K562 (cell line): ENCODE data around the gene COX6A1. TPM values are rescaled to one million over a fixed set of nuclear protein-coding genes. Genes with fewer than 3 reads are reported as not detected.
A peak's percentile ranks its signal among the peaks of the same experiment; 100 is the strongest.

ENCODE experiments used
- ATAC-seq: fragments of 200-7000 bp; cut with Tn5 transposase; 3 replicates; pipeline ENCODE4 v1.9.1; 2020; ENCODE audit warnings: moderate library complexity
- BruUV-seq: library from RNA; stranded (reverse); fragments of 400-500 nt; replicated peaks from 2 replicates; lab custom pipeline; 2021; lab: Mats Ljungman, UMichigan
- CTCF ChIA-PET: fragments of 300-600 bp; formaldehyde crosslinking; extraction: SDS; loops from one replicate; lab custom pipeline; 2021; ENCODE audit warnings: low intra/inter-chr PET ratio; lab: Yijun Ruan, JAX
- POLR2A ChIA-PET: fragments of 300-600, 350-650 bp; sonication (Branson Sonifier 250); formaldehyde crosslinking; extraction: SDS; loops from one replicate; lab custom pipeline; 2021; ENCODE audit warnings: antibody characterized with exemption, inconsistent platforms; lab: Yijun Ruan, JAX
- DNase-seq, 4 experiments: peaks; one replicate each; pipeline versions ENCODE4 v3.0.0 to v3.0.0-alpha.2; 2011 to 2018; ENCODE audit warnings: low spot score in 3 of 4, mixed read lengths in 3 of 4; ENCODE audit errors: extremely low read depth in 1 of 4
- FAIRE-seq: peaks from 2 replicates; lab custom pipeline; 2011; peaks lifted over from hg19 to GRCh38; lab: Jason Lieb, UNC
- H2AFZ ChIP-seq: 2 replicates; pipeline ENCODE4 v1.6.0; 2011; ENCODE audit warnings: low read depth, low read length, control low read depth, inconsistent platforms
- H3K27ac ChIP-seq: fragments of 200-600 bp; 3 replicates; pipeline ENCODE4 v1.8.0; 2011; ENCODE audit warnings: low read depth, mild to moderate bottlenecking, control low read depth, inconsistent platforms, low read length, moderate library complexity, mixed read lengths; ENCODE audit errors: extremely low read depth
- H3K27me3 ChIP-seq, 2 experiments: fragments of 300-600 bp in 1 of 2; 2 replicates in 1 of 2; 3 replicates in 1 of 2; pipeline versions ENCODE4 v1.6.0 to v1.8.0; 2011; ENCODE audit warnings: inconsistent platforms in 2 of 2, low read length in 2 of 2, mild to moderate bottlenecking in 1 of 2, mixed read lengths in 1 of 2, moderate library complexity in 1 of 2; ENCODE audit not compliant: control insufficient read depth in 2 of 2, insufficient read depth in 2 of 2
- H3K36me3 ChIP-seq: fragments of 300-600 bp; 3 replicates; pipeline ENCODE4 v1.8.0; 2011; ENCODE audit warnings: mild to moderate bottlenecking, low read length, inconsistent platforms; ENCODE audit not compliant: control insufficient read depth, insufficient read depth
- H3K4me1 ChIP-seq, 2 experiments: fragments of 200-600 bp in 1 of 2; replicated peaks in 1 of 2; 2 replicates in 1 of 2; 3 replicates in 1 of 2; pipeline versions ENCODE4 v1.5.1 to v1.8.0; 2011; ENCODE audit warnings: inconsistent platforms in 2 of 2, low read length in 2 of 2, mild to moderate bottlenecking in 1 of 2, mixed read lengths in 1 of 2, moderate library complexity in 1 of 2; ENCODE audit not compliant: control insufficient read depth in 2 of 2, insufficient read depth in 2 of 2
- H3K4me2 ChIP-seq: 2 replicates; pipeline ENCODE4 v1.6.1; 2011; ENCODE audit warnings: low read length, control low read depth, inconsistent platforms, mixed read lengths; ENCODE audit not compliant: insufficient read depth
- H3K4me3 ChIP-seq: fragments of 200-600 bp; sonication (generic), shearing (Covaris generic); 2 replicates; pipeline ENCODE4 v1.5.1; 2016; ENCODE audit warnings: control low read depth, inconsistent platforms
- H3K79me2 ChIP-seq: fragments of 200-600 bp; 3 replicates; pipeline ENCODE4 v1.8.0; 2011; ENCODE audit warnings: low read length, inconsistent platforms; ENCODE audit not compliant: control insufficient read depth, insufficient read depth
- H3K9ac ChIP-seq, 2 experiments: 2 replicates each; pipeline versions ENCODE4 v1.6.0 to v1.6.1; 2011; ENCODE audit warnings: low read depth in 2 of 2, low read length in 2 of 2, control low read depth in 1 of 2, inconsistent platforms in 1 of 2, mild to moderate bottlenecking in 1 of 2, mixed read lengths in 1 of 2; ENCODE audit not compliant: insufficient read depth in 1 of 2
- H3K9me1 ChIP-seq: one replicate; pipeline ENCODE4 v1.6.0; 2011; ENCODE audit warnings: inconsistent platforms, mild to moderate bottlenecking, low read length, moderate library complexity; ENCODE audit not compliant: control insufficient read depth, insufficient read depth
- H3K9me3 ChIP-seq: replicated peaks from 2 replicates; pipeline ENCODE4 v1.5.1; 2011; ENCODE audit warnings: low read depth, low read length, inconsistent platforms; ENCODE audit not compliant: control insufficient read depth, insufficient read depth
- H4K20me1 ChIP-seq: replicated peaks from 2 replicates; pipeline ENCODE4 v1.6.1; 2011; ENCODE audit warnings: low read length, inconsistent platforms, mixed read lengths; ENCODE audit not compliant: control insufficient read depth, insufficient read depth
- ELF4 ChIP-seq: fragments of 450-650 bp; formaldehyde crosslinking; IDR thresholded peaks from 2 replicates; pipeline ENCODE4 v1.4.0; 2022; ENCODE audit warnings: missing genetic modification characterization
- MYC ChIP-seq, 2 experiments: fragments of 250-450 bp in 1 of 2; sonication (Bioruptor Pico) in 1 of 2; IDR thresholded peaks; 2 replicates each; pipeline versions ENCODE4 v1.5.1 to v1.6.1; 2012 to 2021; ENCODE audit warnings: low read depth in 2 of 2, borderline replicate concordance in 1 of 2, improper control_type of control experiment in 1 of 2, low read length in 1 of 2, mild to moderate bottlenecking in 1 of 2, moderate library complexity in 1 of 2
- POLR2AphosphoS2 ChIP-seq: IDR thresholded peaks from 2 replicates; pipeline ENCODE4 v1.6.1; 2012; ENCODE audit warnings: low read length, improper control_type of control experiment
- RBBP5 ChIP-seq: fragments of 200-600 bp; sonication (generic); IDR thresholded peaks from 2 replicates; pipeline ENCODE4 v1.6.1; 2012; ENCODE audit warnings: borderline replicate concordance, mild to moderate bottlenecking, low read length, control low read depth, inconsistent platforms; ENCODE audit not compliant: insufficient read depth, poor library complexity, severe bottlenecking
- SPI1 ChIP-seq: IDR thresholded peaks from 2 replicates; pipeline ENCODE4 v1.6.1; 2011; ENCODE audit warnings: low read depth, low read length, control low read depth, borderline replicate concordance
- TCF3 ChIP-seq: sonication (generic); formaldehyde crosslinking; IDR thresholded peaks from 2 replicates; pipeline ENCODE4 v1.4.0; 2020; ENCODE audit warnings: mild to moderate bottlenecking, missing genetic modification reagents
- ZNF197 ChIP-seq: fragments of 200-800 bp; sonication (Bioruptor generic); IDR thresholded peaks from 2 replicates; pipeline ENCODE4 v1.6.1; 2016; ENCODE audit warnings: low read depth, missing genetic modification characterization, missing compliant biosample characterization
- ZNF24 ChIP-seq: fragments of 450-650 bp; IDR thresholded peaks from 2 replicates; pipeline ENCODE4 v1.6.1; 2016
- ZNF324 ChIP-seq: fragments of 250-450 bp; sonication (Bioruptor Pico); IDR thresholded peaks from 2 replicates; pipeline ENCODE4 v1.4.0; 2020; ENCODE audit warnings: mild to moderate bottlenecking
- WGBS: fragments of 100-300 bp; shearing (Covaris generic); methylation state at CpG from one replicate; pipeline ENCODE4 v1.1.6; 2016; ENCODE audit warnings: low coverage, mixed read lengths; ENCODE audit not compliant: insufficient coverage; ENCODE audit errors: missing lambda C conversion rate; 5-methylcytosine and 5-hydroxymethylcytosine counted together
- in situ Hi-C: fragments of 300-500 bp; cut with MboI; formaldehyde crosslinking; loops from 4 replicates; pipeline ENCODE4 v1.15.0; 2018; ENCODE audit warnings: inconsistent platforms, mixed read lengths
- intact Hi-C: fragments of 100-400 bp; cut with micrococcal nuclease; formaldehyde crosslinking; loops from 2 replicates; pipeline ENCODE4 v1.14.2; 2022
- polyA plus RNA-seq, 8 experiments: library from polyadenylated mRNA; depleted of rRNA in 4 of 8; stranded (reverse) in 5 of 8; unstranded in 3 of 8; fragments of >200 nt; fragmentation: Nextera tagmentation in 2 of 8; fragmentation: Illumina TruSeq in 1 of 8; extraction: Ambion mirVana in 2 of 8; extraction: Trizol in 1 of 8; gene quantifications; 2 replicates each; pipeline versions ENCODE4 v1.2.1 to v1.2.3, GENCODE V29; 2011 to 2014; ENCODE audit warnings: inconsistent platforms in 1 of 8, missing spikeins in 1 of 8
- total RNA-seq, 7 experiments: library from RNA; depleted of rRNA in 6 of 7; stranded (reverse); fragments of >200 nt in 6 of 7; fragmentation: Illumina TruSeq in 2 of 7; extraction: Trizol in 2 of 7; gene quantifications; 2 replicates each; pipeline versions ENCODE4 v1.2.1 to v1.2.3, GENCODE V29; 2011 to 2021; ENCODE audit warnings: low replicate concordance in 1 of 7
- TF ChIP-seq, protein P1 (sequence below): fragments of 450-650 bp; IDR thresholded peaks from 2 replicates; pipeline ENCODE4 v1.6.1; 2017; ENCODE audit warnings: antibody characterized with exemption, mild to moderate bottlenecking
- TF ChIP-seq, protein P2 (sequence below): fragments of 250-450 bp; sonication (Bioruptor Pico); IDR thresholded peaks from 2 replicates; pipeline ENCODE4 v1.8.0; 2022; ENCODE audit warnings: inconsistent platforms, mild to moderate bottlenecking, moderate library complexity, borderline replicate concordance

The COX6A1 gene
- total and polyA plus RNA-seq, 9 of the 15 experiments (the other 6 are each of a cell fraction or from before 2014, with no cell fraction given), result 414 to 4,142 (median 931) TPM

DNA sequence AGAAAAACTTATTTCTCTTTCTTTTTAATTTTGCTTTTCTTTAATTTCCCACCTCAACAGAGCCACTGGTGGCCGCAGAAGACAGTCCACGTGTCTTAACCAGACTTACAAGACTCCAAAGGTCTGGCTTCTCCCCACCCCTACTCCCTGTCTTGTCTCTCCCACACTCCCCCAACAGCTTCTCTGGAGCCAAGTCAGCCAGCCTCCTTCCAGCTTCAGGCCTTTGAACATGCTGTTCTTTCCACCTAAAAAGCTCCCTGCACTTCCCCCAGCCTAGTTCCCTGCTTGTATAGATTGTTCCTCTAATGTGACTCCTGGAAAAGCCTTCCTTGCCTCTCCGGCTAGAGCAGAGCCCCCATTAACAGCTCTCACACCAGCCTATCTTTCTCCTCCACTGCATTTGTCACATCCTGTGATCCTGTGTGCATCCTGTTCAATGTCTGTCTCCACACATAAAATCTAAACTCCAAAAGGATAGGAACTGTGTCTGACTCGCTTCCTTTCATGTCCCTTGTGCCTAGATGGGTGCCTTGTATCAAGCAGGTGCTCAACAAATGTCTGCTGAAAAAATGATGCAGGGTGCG lies 50.2 kb downstream of the COX6A1 start:
- WGBS, result 28% methylated on average over 4 of the region's 5 CpGs

More for the DNA sequence above, 50.2 kb downstream of the COX6A1 start:
- no peak overlapping the region for H3K4me3 ChIP-seq
- in situ Hi-C loops, result no loop called here
- H3K4me1 ChIP-seq, result peaks cover 15 to 26% of the 10 kb centered on the region in 2 experiments; a peak in 4 of 5 replicates
- DNase-seq (peak; percentile 37 to 58 (median 50)), ATAC-seq (peak; percentile 73), FAIRE-seq (peak; percentile 35)
- no TSS peak for BruUV-seq
- H2AFZ ChIP-seq, result peak overlapping the region; percentile 14; the same call in 1 of the 2 replicates
- CTCF ChIA-PET, result no interaction called here
- POLR2A ChIA-PET, result interaction anchor here (0.6 to 2.5 kb wide), 11 partner anchors 8 to 250 kb away, joined by 3 to 12 read pairs (median 3); partner anchors contain the start of genes DYNLL1 and RNU4-2
- no peaks in the 10 kb centered on the region for H3K9me1 ChIP-seq
- peak overlapping the region; percentile 52 to 56; a peak in 3 of 4 replicates for H3K9ac ChIP-seq
- intact Hi-C loops, result no loop called here
- H3K79me2 ChIP-seq, result peaks cover 7% of the 10 kb centered on the region; the same call in 2 of the 3 replicates
- no peak overlapping the region; the same call in 1 of the 2 replicates for H3K4me2 ChIP-seq
- no peaks in the 10 kb centered on the region; a peak in 1 of 5 replicates for H3K27me3 ChIP-seq
- no peaks in the 10 kb centered on the region for H4K20me1 ChIP-seq
- H3K36me3 ChIP-seq, result peaks cover 28% of the 10 kb centered on the region
- peak overlapping the region; percentile 69 for H3K27ac ChIP-seq
- H3K9me3 ChIP-seq, result no peaks in the 10 kb centered on the region
- TF ChIP-seq TCF3 (CRISPR knock-in tag) (peak; percentile 11; the same call in 1 of the 2 replicates), RBBP5 (peak; percentile 17), ZNF24 (no peak), ZNF197 (CRISPR knock-in tag) (no peak), POLR2AphosphoS2 (no peak), ELF4 (0 out of 2 replicates have a peak, but pooled peaks have one; percentile 62), SPI1 (0 out of 2 replicates have a peak, but pooled peaks have one; percentile 0), ZNF324 (CRISPR knock-in tag) (no peak), MYC (IDR thresholded peaks at IDR 0.05; ENCODE audit: low read depth, low read length) (0 out of 2 replicates have a peak, but pooled peaks have one; percentile 3), MYC (CRISPR knock-in tag; IDR thresholded peaks at IDR 0.05; ENCODE audit: borderline replicate concordance, low read depth) (no peak)
- TF ChIP-seq, protein P1, sequence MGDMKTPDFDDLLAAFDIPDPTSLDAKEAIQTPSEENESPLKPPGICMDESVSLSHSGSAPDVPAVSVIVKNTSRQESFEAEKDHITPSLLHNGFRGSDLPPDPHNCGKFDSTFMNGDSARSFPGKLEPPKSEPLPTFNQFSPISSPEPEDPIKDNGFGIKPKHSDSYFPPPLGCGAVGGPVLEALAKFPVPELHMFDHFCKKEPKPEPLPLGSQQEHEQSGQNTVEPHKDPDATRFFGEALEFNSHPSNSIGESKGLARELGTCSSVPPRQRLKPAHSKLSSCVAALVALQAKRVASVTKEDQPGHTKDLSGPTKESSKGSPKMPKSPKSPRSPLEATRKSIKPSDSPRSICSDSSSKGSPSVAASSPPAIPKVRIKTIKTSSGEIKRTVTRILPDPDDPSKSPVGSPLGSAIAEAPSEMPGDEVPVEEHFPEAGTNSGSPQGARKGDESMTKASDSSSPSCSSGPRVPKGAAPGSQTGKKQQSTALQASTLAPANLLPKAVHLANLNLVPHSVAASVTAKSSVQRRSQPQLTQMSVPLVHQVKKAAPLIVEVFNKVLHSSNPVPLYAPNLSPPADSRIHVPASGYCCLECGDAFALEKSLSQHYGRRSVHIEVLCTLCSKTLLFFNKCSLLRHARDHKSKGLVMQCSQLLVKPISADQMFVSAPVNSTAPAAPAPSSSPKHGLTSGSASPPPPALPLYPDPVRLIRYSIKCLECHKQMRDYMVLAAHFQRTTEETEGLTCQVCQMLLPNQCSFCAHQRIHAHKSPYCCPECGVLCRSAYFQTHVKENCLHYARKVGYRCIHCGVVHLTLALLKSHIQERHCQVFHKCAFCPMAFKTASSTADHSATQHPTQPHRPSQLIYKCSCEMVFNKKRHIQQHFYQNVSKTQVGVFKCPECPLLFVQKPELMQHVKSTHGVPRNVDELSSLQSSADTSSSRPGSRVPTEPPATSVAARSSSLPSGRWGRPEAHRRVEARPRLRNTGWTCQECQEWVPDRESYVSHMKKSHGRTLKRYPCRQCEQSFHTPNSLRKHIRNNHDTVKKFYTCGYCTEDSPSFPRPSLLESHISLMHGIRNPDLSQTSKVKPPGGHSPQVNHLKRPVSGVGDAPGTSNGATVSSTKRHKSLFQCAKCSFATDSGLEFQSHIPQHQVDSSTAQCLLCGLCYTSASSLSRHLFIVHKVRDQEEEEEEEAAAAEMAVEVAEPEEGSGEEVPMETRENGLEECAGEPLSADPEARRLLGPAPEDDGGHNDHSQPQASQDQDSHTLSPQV, result peak; percentile 46; the same call in 1 of the 2 replicates
- TF ChIP-seq, protein P2, sequence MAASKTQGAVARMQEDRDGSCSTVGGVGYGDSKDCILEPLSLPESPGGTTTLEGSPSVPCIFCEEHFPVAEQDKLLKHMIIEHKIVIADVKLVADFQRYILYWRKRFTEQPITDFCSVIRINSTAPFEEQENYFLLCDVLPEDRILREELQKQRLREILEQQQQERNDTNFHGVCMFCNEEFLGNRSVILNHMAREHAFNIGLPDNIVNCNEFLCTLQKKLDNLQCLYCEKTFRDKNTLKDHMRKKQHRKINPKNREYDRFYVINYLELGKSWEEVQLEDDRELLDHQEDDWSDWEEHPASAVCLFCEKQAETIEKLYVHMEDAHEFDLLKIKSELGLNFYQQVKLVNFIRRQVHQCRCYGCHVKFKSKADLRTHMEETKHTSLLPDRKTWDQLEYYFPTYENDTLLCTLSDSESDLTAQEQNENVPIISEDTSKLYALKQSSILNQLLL (CRISPR knock-in tag), result no peak
